Measurements from ENCODE around the gene ACOT13.

DNA sequence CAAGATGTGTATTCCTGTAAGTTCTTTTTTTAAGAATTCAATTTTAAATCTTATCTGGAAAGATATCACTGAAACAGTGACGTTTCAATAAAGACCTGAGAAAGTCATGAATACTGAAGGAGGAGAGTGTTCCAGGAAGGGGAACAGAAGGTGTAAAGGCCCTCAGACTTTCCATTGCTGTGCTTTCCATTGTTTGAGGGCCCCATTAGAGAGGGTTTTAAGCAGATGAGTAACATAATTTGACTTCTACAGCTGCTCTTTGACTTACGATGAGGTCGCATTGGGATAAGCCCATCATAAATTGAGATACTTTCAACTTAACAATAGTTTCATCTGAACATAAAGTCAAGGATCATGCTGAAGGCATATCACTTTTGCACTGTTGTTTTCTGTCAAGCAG lies 24.7 kb downstream of the ACOT13 start:
- TF ChIP-seq FOXM1 (IDR thresholded peaks at IDR 0.05; ENCODE audit: borderline replicate concordance, low read depth) (no peak), CREB1 (IDR thresholded peaks at IDR 0.05; ENCODE audit: low read depth) (no peak), TEAD4 (IDR thresholded peaks at IDR 0.05) (no peak), NFIC (IDR thresholded peaks at IDR 0.05) (no peak), REST (IDR thresholded peaks at IDR 0.05; ENCODE audit: low read depth) (no peak), TAF1 (IDR thresholded peaks at IDR 0.05; ENCODE audit: low read depth) (no peak), CEBPB (IDR thresholded peaks at IDR 0.05) (no peak), EGR1 (IDR thresholded peaks at IDR 0.05) (no peak), RAD21 (IDR thresholded peaks at IDR 0.05; ENCODE audit: low read depth) (no peak), TCF12 (IDR thresholded peaks at IDR 0.05; ENCODE audit: low read depth) (no peak)
- TF ChIP-seq, protein P1, sequence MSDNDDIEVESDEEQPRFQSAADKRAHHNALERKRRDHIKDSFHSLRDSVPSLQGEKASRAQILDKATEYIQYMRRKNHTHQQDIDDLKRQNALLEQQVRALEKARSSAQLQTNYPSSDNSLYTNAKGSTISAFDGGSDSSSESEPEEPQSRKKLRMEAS (IDR thresholded peaks at IDR 0.05), result no peak

Data from Ishikawa (cell line).